ENCODE data around the gene WDR47. TPM values are rescaled to one million over a fixed set of nuclear protein-coding genes. Genes with fewer than 3 reads are reported as not detected.
"Not testable (repeated sequence)": the region's sequence is repeated elsewhere in the genome, so short reads cannot be mapped to it uniquely, and the experiment has no call there.

Gene WDR47
- total RNA-seq, 2 donors from 2014 or later: 18.6 to 21.2 TPM

DNA sequence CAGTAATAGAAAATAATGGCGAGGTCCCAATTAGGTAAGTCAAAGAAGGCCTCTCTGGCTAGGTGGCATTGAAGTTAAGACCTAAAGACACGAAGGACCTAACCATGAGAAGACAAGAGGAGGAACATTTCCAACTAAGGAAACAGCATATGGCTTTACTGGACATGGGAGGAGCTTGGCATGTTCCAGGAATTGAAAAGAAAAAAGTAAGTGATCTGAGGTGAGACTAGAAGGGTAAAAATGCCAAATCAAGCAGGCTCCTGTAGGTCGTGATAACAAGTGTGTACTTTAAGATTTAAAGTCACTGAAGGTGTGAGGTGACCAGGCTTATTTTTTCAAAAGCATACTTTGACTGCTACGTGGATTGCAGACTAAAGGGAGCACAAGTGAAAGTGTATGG lies 65.2 kb downstream of the WDR47 start:
- intact Hi-C loops (cut with DNase I): no loop called here
- DNase-seq (ENCODE audit: low spot score): no peak

DNA sequence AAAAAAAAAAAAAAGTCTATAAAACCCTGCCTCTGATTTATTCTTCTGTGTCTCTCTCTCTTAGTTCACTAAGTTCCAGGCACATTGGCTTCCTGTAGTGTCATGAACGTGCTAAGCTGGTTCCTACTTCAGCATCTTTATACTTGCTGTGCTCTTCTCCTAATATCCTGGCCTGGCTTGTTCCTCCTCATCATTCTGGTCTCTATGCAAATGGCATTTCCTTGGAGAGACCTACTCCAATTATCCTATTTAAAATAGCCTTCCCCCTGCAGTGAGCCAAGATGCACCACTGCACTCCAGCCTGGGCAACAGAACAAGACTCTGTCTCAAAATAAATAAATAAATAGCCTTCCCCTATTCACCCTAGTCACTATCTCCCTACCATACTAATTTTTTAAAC lies 69.0 kb downstream of the WDR47 start:
- DNase-seq (ENCODE audit: low spot score): no peak
- intact Hi-C loops (cut with DNase I): no loop called here

DNA sequence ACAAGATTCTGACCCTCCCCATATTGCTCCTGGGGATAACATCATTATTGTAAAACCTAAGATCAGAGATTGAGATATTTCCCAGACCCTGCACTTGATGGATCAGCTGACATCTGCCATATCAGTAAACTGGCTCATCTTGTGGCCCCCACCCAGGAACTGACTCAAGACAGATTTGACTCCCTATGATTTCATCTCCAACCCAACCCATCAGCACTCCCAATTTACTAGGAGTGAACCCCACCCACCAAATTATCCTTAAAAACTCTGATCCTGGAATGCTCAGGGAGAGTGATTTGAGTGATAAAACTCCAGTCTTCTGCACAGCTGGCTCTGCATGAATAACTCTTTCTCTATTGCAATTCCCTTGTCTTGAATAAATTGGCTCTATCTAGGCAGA lies 72.6 kb downstream of the WDR47 start:
- DNase-seq (ENCODE audit: low spot score): no peak
- intact Hi-C loops (cut with DNase I): no loop called here

DNA sequence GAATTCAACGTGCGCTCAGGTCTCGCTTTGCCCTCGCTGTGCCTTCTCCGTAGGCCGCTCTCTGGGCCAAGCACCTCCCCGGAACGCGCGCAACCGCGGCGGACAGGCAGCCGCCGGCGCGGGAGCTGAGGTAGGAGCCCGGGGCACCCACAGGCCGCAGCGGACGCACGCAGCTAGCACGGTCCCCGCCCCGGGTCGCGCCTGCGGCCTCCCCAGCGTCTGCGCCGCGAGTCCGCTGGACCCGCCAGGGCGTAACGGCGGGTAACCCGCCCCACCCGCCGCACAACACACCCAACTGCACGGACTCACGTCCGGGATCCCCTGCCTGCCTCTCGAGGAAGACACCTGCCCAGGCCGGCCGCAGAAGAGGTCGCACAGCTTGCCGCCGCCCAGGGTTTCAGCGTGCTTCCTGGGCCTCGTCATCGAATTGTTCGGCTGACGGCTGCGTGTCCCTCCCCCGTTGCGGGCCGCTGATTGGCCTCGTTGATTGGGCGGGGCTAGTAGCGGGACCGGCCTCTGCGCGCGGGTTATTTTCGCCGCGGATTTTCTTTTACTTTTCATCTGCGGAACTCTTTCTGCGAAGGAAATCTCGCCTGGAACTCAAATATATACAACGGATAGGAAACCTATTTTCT lies 78.7 kb downstream of the WDR47 start, which contains the start of gene CLCC1:
TSS of gene CLCC1 (minus strand) at position 433 of the 635 bp plus-strand sequence. CDS start 13,047 bp downstream, outside the sequence.
- intact Hi-C loops (cut with DNase I): no loop called here
- DNase-seq (ENCODE audit: low spot score): peak; percentile 97

DNA sequence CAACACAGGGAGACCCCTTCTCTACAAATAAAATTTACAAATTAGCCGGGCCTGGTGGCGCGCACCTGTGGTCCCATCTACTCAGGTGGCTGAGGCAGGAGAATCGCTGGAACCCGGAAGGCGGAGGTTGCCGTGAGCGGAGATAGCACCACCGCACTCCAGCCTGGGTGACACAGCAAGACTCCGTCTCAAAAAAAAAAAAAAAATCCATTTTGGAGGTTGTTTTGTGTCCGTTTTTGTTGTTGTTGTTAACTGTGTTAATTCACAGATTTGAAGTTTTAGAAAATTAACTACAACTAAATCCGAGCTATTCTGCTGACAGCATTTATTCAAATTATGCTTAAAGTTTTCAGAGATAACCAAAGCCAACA lies 79.2 kb downstream of the WDR47 start:
- intact Hi-C loops (cut with DNase I): no loop called here
- DNase-seq (ENCODE audit: low spot score): no peak

DNA sequence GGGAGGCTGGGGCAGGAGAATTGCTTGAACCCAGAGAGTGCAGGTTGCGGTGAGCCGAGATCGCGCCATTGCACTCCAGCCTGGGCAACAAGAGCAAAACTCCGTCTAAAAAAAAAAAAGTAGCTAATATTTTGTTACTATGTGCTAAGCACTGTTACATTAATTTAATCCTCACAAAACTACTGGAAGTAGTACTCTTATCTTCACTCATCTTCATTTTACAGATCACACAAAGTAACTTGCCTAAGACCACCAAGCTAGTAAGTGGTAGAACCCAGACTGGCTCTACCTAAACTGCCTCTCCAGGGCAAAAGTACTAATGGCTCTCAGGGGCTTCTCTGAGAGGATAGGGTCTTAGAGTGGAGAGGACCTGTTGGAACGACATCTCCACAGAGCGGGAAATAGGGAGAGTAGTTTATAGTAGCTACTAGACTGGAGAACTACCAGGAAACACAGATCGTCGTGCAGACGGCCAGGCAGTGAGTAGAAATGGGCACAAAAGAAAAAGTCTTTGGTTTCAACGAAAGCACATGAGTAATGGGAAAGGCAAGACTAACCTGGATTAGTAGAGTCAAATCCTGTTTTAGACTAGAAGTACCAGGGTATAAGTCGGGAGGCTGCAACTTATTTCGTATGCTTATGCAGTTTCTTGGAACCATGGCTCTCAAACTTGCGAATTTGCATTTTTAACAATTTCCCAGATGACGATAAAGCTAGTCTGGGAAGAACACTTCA lies 80.0 kb downstream of the WDR47 start:
- intact Hi-C loops (cut with DNase I): no loop called here
- no peak for DNase-seq (ENCODE audit: low spot score)

DNA sequence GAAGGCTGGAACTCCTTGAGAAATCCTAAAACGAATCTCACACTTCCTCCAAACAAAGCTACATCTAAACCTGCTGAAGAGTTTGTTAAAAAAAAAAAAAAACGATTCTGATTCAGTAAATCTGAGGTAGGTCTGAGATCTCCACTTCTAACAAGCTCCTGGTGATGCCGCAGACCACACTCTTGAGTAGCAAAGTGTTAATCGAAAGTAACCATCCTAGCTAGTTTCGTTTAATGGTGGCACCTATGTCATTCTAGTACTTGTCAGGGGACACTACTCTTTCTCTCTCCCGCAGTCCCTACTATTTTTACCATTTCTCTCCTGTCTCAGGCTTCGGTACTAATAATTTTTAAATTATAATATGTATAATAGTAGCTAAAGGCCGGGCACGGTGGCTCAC lies 80.7 kb downstream of the WDR47 start:
- DNase-seq (ENCODE audit: low spot score): no peak
- intact Hi-C loops (cut with DNase I): no loop called here

DNA sequence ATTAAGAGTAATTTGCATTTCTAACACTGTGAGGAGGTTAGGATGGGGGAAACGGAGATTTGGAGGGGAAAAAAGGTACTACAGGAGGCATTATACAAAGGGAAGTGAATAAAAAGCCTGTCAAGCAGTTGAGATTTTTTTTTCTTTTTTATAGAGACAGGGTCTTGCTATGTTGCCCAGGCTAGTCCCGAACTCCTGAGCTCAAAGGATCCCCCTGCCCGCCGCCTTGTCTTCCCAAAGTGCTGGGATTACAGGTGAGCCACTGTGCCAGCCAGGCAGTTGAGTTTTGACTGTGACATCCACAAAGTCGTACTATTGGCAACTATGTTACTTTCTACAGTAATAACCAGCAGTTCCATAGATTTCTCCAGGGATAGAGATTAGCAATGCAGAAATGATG lies 81.2 kb downstream of the WDR47 start:
- no peak for DNase-seq (ENCODE audit: low spot score)
- intact Hi-C loops (cut with DNase I): no loop called here

DNA sequence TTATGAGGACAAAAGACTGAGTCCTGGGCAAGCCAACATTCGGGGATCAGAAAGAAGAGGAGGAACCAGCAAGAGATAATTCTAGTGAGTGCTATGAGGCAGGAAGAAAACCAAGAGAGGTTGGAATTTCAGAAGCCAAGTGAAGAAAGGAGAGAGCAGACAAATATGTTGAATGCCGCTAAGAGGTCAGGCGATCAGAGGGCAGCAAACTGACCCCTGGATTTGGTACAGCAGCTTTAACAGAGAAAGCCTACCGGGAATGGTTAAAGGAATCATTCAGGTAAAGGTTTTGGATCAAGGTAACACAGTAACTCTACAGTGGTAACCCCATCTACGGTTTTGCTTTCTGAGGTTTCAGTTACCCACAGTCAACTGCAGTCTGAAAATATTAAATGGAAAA lies 84.0 kb downstream of the WDR47 start:
- intact Hi-C loops (cut with DNase I): no loop called here
- no peak for DNase-seq (ENCODE audit: low spot score)

DNA sequence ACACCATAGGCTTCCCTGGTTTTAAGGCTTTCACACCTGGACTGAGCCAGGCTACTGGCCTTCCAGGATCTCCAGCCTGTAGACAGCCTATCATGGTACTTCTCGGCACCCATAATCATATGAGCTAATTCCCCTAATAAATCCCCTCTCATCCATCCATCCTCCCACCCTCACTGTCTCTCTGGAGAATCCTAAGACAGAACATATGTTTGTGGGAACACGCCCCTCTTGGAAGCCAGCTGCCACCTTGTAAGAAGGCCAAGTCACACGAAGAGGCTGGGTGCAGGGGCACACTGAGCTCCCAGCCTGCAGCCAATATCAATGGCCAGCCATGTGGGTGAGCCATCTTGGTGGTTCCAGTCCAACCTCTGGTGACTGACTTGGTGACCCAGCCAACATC lies 86.0 kb downstream of the WDR47 start:
- DNase-seq (ENCODE audit: low spot score): no peak

DNA sequence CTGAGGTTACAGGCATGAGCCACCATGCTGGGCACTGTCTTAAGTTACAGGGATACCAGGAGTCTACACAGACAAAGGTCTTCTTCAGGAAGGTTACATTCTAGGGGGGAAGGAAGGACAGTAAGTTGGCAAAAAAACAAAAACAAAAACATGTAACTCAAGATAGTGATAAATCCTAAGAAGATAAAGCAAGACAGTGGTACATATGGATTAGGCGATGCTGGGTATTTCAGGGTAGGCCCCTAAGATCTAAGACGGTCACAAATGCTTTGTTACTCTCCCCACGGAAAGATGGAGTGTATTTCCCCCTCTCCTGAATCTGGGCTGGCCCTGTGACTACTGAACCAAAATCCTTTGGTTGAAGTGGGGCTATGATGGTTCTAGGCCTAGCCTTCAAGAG lies 86.8 kb downstream of the WDR47 start:
- intact Hi-C loops (cut with DNase I): no loop called here
- no peak for DNase-seq (ENCODE audit: low spot score)

More for the DNA sequence above, 86.0 kb downstream of the WDR47 start:
- intact Hi-C loops (cut with DNase I): no loop called here

DNA sequence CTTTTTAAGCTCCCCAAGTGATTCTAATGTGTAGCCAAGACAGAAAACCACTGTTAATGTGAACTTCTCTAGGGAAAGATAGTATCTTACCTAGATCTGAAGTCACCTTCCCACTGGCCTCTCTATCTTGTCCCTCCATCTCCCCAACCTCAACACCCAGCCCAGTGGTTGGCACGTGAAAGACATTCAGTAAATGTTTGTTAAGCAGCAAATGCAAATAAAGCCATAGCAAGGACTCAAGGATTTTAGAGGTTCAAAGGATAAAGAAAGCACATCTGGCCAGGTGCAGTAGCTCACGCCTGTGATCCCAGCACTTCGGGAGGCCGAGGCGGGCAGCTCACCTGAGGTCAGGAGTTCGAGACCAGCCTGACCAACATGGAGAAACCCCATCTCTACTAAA lies 88.5 kb downstream of the WDR47 start:
- intact Hi-C loops (cut with DNase I): no loop called here
- no peak for DNase-seq (ENCODE audit: low spot score)

DNA sequence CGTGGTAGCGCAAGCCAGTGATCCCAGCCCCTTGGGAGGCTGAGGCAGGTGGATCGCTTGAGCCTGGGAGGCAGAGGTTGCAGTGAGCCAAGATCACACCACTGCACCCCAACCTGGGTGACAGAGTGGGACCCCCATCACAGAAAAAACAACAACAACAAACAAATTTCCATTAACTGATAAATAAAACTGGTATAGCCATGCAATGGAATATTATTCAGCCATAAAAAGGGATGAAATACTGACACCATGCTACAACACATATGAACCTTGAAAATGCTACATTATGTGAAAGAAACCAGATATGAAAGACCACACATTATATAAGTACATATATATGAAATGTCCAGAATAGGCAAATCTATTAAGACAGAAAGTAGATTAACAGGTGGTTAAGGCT lies 90.7 kb downstream of the WDR47 start:
- intact Hi-C loops (cut with DNase I): no loop called here
- no peak for DNase-seq (ENCODE audit: low spot score)

DNA sequence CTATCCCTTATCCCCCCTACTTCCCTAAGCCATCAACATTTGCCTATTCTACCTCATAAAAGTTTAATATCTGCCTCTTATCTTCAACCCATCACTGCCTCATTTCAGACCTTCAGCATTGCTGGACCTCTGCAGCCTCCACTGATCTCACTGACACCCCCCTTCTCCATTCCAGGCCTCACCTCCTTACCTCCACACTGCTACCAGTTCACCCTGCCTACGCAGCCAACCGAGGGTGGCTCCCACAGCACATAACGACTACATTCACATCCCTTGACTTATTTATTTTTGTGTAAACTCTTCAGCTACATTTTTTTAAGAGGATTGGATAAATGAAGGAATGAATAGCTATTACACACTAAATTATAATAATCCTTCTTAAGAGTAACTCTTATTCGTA lies 92.9 kb downstream of the WDR47 start:
- intact Hi-C loops (cut with DNase I): no loop called here
- no peak for DNase-seq (ENCODE audit: low spot score)

DNA sequence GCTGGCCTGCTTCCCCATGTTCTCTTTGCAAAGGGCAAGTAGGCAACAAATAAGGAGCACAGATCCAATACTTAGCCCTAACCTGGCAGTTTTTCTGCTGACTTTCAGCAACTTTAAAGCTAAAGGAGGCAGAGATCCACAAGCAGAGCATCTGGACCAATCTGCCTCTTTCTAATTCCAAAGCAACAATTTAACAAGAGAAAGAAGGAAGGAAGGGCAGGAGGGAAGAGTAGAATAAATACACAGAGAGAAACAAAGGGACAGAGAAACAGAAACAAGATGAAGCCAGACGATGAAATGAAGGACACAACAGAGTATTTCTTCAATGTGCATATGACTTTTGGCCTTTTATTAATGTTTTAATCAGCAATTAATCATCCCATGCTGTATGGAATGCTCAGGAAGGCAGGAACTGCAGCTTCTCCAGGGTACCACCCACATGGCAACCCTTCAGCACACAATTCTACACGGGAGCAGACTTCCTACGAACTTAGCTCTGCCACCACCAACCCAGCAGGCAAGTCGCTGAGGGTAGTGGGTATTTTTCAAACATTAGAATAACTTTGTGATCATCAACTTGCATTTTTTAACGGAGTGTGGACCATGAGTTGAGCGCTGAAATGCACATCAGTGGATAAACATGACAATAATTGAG lies 93.9 kb downstream of the WDR47 start:
- DNase-seq (ENCODE audit: low spot score): no peak
- intact Hi-C loops (cut with DNase I): no loop called here

DNA sequence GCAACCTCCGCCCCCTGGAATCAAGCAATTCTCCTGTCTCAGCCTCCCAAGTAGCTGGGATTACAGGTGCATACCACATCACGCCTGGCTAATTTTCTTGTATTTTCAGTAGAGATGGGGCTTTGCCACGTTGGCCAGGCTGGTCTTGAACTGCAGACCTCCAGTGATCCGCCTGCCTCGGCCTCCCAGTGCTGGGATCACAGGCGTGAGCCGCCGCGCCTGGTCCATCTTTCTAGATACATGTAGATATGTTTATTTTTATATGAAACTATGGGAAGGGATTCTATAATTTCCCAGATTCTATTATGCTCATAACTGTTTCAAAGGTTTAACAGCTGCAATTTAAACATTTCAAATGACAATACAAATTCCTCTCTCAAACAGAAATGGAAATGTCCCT lies 105.7 kb downstream of the WDR47 start:
- DNase-seq (ENCODE audit: low spot score): no peak
- intact Hi-C loops (cut with DNase I): no loop called here

DNA sequence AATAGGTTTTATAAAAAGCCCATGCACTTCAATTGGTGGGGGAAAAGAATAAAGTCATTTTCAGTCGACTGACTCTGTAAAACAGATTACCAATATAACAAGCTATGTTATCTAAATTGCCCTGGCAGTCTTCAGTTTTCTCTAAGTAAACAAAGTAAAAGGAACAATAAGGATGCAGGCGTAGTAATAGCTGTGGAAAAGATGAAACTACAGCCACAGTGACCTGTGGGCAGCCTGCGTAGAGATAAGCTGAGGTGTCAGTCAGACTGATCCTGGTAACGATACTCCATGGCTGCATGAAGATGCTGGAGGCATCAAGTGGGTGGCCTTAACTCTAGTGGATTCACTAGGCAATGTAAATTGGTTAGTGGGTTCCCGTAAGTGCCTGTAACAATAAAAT lies 108.0 kb downstream of the WDR47 start:
- intact Hi-C loops (cut with DNase I): no loop called here
- DNase-seq (ENCODE audit: low spot score): no peak

DNA sequence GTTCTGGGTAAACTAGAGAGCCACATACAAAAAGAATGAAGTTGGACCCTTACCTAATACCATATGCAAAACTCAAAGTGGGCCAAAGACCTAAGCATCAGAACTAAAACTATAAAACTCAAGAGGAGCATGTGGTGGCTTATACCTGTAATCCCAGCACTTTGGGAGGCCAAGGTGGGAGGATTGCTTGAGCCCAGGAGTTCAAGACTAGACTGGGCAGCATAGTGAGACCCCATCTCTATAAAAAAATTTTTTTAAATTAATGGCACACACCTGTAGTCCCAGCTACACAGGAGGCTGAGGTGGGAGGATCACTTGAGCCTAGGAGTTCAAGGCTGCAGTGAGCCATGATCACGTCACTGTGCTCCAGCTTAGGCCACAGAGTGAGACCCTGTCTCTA lies 114.3 kb downstream of the WDR47 start:
- intact Hi-C loops (cut with DNase I): not testable (repeated sequence)

DNA sequence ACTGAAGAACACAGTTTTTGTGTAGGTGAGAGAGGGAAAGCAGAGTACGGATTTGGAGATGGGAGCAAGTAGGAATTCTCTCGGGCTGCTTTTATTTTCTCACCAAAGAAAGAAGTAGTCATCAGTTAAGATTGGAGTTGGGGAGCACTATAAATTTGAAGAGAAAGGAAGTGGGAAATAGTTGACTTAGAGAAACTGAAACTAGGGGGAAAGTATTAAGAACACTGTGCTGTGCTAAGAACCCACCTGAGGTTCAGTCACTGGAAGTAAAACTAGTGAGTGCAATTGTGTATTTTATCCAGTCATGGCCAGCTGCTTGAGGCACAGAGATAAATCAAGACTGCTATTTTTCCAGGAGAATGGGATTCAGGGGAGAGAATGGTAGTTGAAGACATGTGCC lies 116.0 kb downstream of the WDR47 start:
- intact Hi-C loops (cut with DNase I): no loop called here

More for the DNA sequence above, 114.3 kb downstream of the WDR47 start:
- not testable (repeated sequence) for DNase-seq (ENCODE audit: low spot score)

More for the DNA sequence above, 116.0 kb downstream of the WDR47 start:
- no peak for DNase-seq (ENCODE audit: low spot score)

Data from posterior vena cava (tissue), 2 donors.